Left lobe of liver (tissue), 2 donors: ENCODE data around the gene FXR2. TPM values are rescaled to one million over a fixed set of nuclear protein-coding genes. Genes with fewer than 3 reads are reported as not detected.

ENCODE experiments used
- ATAC-seq: fragments of 200-7000 bp; cut with Tn5 transposase; one replicate; pipeline ENCODE4 v1.9.1; 2020; ENCODE audit warnings: mild to moderate bottlenecking, moderate library complexity
- DNase-seq: peaks from one replicate; pipeline ENCODE4 v3.0.0-alpha.2; 2020; ENCODE audit warnings: low spot score
- total RNA-seq: library from RNA; stranded (reverse); gene quantifications from one replicate; pipeline ENCODE4 v1.2.1, GENCODE V29; 2021
- donor health status: DM: no; HTN: no; CAD: no; lungs with moderate emphysema.
- donor health status: DM: no; HTN: yes; CAD: no.

The FXR2 gene
- total RNA-seq, 1 donor from 2014 or later = 19.0 TPM

- ATAC-seq = peak; percentile 79
- DNase-seq = peak; percentile 68
These were observed 25.4 kb downstream of the FXR2 start for GRCh38 chr17:7589204-7589868.

GRCh38 chr17:7588553-7589203 lies 26.0 kb downstream of the FXR2 start:
- no peak for ATAC-seq

GRCh38 chr17:7587420-7588151 lies 27.1 kb downstream of the FXR2 start:
- DNase-seq (no peak), ATAC-seq (no peak)

More at GRCh38 chr17:7588553-7589203, 26.0 kb downstream of the FXR2 start:
- DNase-seq = no peak

GRCh38 chr17:7586673-7587419 lies 27.9 kb downstream of the FXR2 start:
- DNase-seq (no peak), ATAC-seq (peak; percentile 7)

- ATAC-seq = peak; percentile 79
- DNase-seq = peak; percentile 98
These were observed 31.2 kb downstream of the FXR2 start, which contains the start of gene MPDU1 for GRCh38 chr17:7583253-7584109. MPDU1 (plus strand) TSS chr17:7583852; CDS start chr17:7583863, 11 bp downstream.

- ATAC-seq = no peak
- no peak for DNase-seq
These were observed 32.1 kb downstream of the FXR2 start for GRCh38 chr17:7582396-7583252.

GRCh38 chr17:7580604-7581575 lies 33.8 kb downstream of the FXR2 start:
- ATAC-seq (no peak), DNase-seq (no peak)

GRCh38 chr17:7579834-7580603 lies 34.7 kb downstream of the FXR2 start:
- no peak for ATAC-seq

GRCh38 chr17:7579001-7579833 lies 35.5 kb downstream of the FXR2 start, which contains the start of gene CD68:
CD68 (plus strand) TSS chr17:7579638; CDS start chr17:7579678, 40 bp downstream.
- DNase-seq (peak; percentile 74), ATAC-seq (peak; percentile 52)

More at GRCh38 chr17:7579834-7580603, 34.7 kb downstream of the FXR2 start:
- DNase-seq = no peak

GRCh38 chr17:7577327-7578199 lies 37.1 kb downstream of the FXR2 start:
- DNase-seq (no peak), ATAC-seq (no peak)

- no peak for ATAC-seq
- no peak for DNase-seq
These were observed 38.2 kb downstream of the FXR2 start for GRCh38 chr17:7576432-7576937.

- DNase-seq (no peak), ATAC-seq (no peak)
These were observed 38.7 kb downstream of the FXR2 start for GRCh38 chr17:7575959-7576358.

GRCh38 chr17:7575481-7575883 lies 39.2 kb downstream of the FXR2 start:
- DNase-seq (no peak), ATAC-seq (no peak)

GRCh38 chr17:7574176-7574953 lies 40.3 kb downstream of the FXR2 start:
- ATAC-seq (no peak), DNase-seq (no peak)
